Endodermal cell (in vitro differentiated cells): ENCODE data around the gene ZNF398. TPM values are rescaled to one million over a fixed set of nuclear protein-coding genes. Genes with fewer than 3 reads are reported as not detected.

ENCODE experiments used
- DNase-seq: peaks from one replicate; pipeline ENCODE4 v3.0.0-alpha.2; 2017
- H3K27ac ChIP-seq: 2 replicates; pipeline ENCODE4 v1.5.1; 2013; ENCODE audit warnings: mild to moderate bottlenecking, low read depth, low read length, moderate library complexity
- H3K27me3 ChIP-seq: 2 replicates; pipeline ENCODE4 v1.6.1; 2013; ENCODE audit warnings: mild to moderate bottlenecking, low read length, moderate library complexity; ENCODE audit not compliant: insufficient read depth, control insufficient read depth, poor library complexity, severe bottlenecking
- H3K36me3 ChIP-seq: 2 replicates; pipeline ENCODE4 v1.7.0; 2013; ENCODE audit warnings: mild to moderate bottlenecking, low read length, moderate library complexity; ENCODE audit not compliant: control insufficient read depth, insufficient read depth
- H3K4me1 ChIP-seq: one replicate; pipeline ENCODE4 v1.7.0; 2013; ENCODE audit warnings: low read length; ENCODE audit not compliant: control insufficient read depth, insufficient read depth
- H3K4me3 ChIP-seq: 2 replicates; pipeline ENCODE4 v1.5.1; 2013; ENCODE audit warnings: mild to moderate bottlenecking, low read length, moderate library complexity
- H3K9ac ChIP-seq: 2 replicates; pipeline ENCODE4 v1.6.1; 2013; ENCODE audit warnings: mild to moderate bottlenecking, low read length, moderate library complexity; ENCODE audit not compliant: poor library complexity, severe bottlenecking; ENCODE audit errors: extremely low read depth
- H3K9me3 ChIP-seq: 2 replicates; pipeline ENCODE4 v1.6.1; 2013; ENCODE audit warnings: mild to moderate bottlenecking, low read length, moderate library complexity; ENCODE audit not compliant: control insufficient read depth
- H3K27ac Mint-ChIP-seq: 2 replicates; pipeline ENCODE4 v1.8.0; 2020; ENCODE audit warnings: mixed read lengths
- H3K27me3 Mint-ChIP-seq: 2 replicates; pipeline ENCODE4 v1.8.0; 2021; ENCODE audit warnings: mild to moderate bottlenecking, mixed read lengths; ENCODE audit not compliant: insufficient read depth
- H3K36me3 Mint-ChIP-seq: 2 replicates; pipeline ENCODE4 v1.8.0; 2020; ENCODE audit warnings: low read depth, mixed read lengths
- H3K4me1 Mint-ChIP-seq: 2 replicates; pipeline ENCODE4 v1.8.0; 2020; ENCODE audit warnings: mixed read lengths
- H3K4me3 Mint-ChIP-seq: 2 replicates; pipeline ENCODE4 v1.8.0; 2020; ENCODE audit warnings: mild to moderate bottlenecking, moderate library complexity, mixed read lengths
- H3K9me3 Mint-ChIP-seq: 2 replicates; pipeline ENCODE4 v1.8.0; 2020; ENCODE audit warnings: mild to moderate bottlenecking, mixed read lengths
- CTCF ChIP-seq: fragments of 200-600 bp; sonication (generic); conservative IDR thresholded peaks from 2 replicates; pipeline ENCODE4 v1.5.0; 2021; ENCODE audit warnings: antibody characterized with exemption, mild to moderate bottlenecking
- WGBS, 2 experiments: methylation state at CpG; one replicate each; pipeline versions ENCODE4 v1.1.5 to v1.1.7; 2013; ENCODE audit warnings: missing lambda C conversion rate in 2 of 2, mixed read lengths in 1 of 2; ENCODE audit not compliant: insufficient coverage in 1 of 2, insufficient read length in 1 of 2; 5-methylcytosine and 5-hydroxymethylcytosine counted together
- total RNA-seq, 2 donors: library from RNA; stranded (reverse); fragmentation: NEBNext Ultra II Directional in 1 of 2; extraction: Animal tissue kit (Norgen Biotek cat#: 25700) in 1 of 2; gene quantifications; 2 replicates in 1 of 2; 3 replicates in 1 of 2; pipeline ENCODE4 v1.2.1, GENCODE V29; 2021

Gene ZNF398
- total RNA-seq, 2 donors from 2014 or later, result 13.4 to 21.2 TPM

GRCh38 chr7:149133028-149133710, 14.1 kb upstream of the ZNF398 start:
- Histone ChIP-seq H3K4me1 (no peaks in the 10 kb centered on the region), H3K4me3 (no peak overlapping the region), H3K27ac (no peak overlapping the region), H3K9me3 (peaks cover 20% of the 10 kb centered on the region), H3K27me3 (no peaks in the 10 kb centered on the region), H3K9ac (no peak overlapping the region), H3K36me3 (peaks cover 19% of the 10 kb centered on the region)
- Mint-ChIP-seq H3K36me3 (peaks cover 43% of the 10 kb centered on the region), H3K9me3 (peaks cover 22% of the 10 kb centered on the region), H3K27me3 (no peaks in the 10 kb centered on the region), H3K4me3 (no peak overlapping the region), H3K27ac (no peak overlapping the region), H3K4me1 (peaks cover 1% of the 10 kb centered on the region)
- no peak for TF ChIP-seq CTCF
- WGBS, 2 experiments, result 96 to 100% methylated on average over 1 to 2 of the region's 2 CpGs
- DNase-seq, result no peak

DNA sequence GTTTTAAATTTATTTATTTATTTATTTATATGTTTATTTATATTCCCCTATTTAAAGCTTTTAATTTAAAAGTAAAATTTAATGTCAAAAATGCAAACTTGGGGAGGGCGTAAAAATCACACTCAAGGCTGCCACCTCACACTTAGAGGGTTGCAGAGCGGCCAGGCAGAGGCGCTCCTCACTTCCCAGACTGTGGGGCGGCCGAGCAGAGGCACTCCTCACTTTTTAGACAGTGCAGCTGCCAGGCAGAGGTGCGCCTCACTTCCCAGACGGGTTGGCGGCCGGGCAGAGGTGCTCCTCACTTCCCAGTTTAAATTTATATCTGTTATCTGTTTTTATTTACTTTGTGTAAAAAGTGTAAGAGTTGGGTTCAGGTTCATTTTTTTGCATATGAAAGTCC, 11.1 kb upstream of the ZNF398 start:
- WGBS, 2 experiments, result 96 to 100% methylated on average over 5 to 9 of the region's 9 CpGs
- peaks cover 7% of the 10 kb centered on the region for H3K36me3 ChIP-seq
- Mint-ChIP-seq H3K27ac (no peak overlapping the region), H3K4me1 (no peaks in the 10 kb centered on the region), H3K9me3 (peaks cover 8% of the 10 kb centered on the region), H3K36me3 (peaks cover 28% of the 10 kb centered on the region), H3K4me3 (no peak overlapping the region), H3K27me3 (no peaks in the 10 kb centered on the region)
- H3K4me3 ChIP-seq, result no peak overlapping the region
- H3K27ac ChIP-seq, result no peak overlapping the region
- H3K9me3 ChIP-seq, result peaks cover 8% of the 10 kb centered on the region
- H3K27me3 ChIP-seq, result no peaks in the 10 kb centered on the region
- TF ChIP-seq CTCF, result no peak
- H3K9ac ChIP-seq, result no peak overlapping the region
- DNase-seq, result no peak
- H3K4me1 ChIP-seq, result no peaks in the 10 kb centered on the region

GRCh38 chr7:149140831-149141230, 6.4 kb upstream of the ZNF398 start:
- no peak overlapping the region for H3K27ac ChIP-seq
- peaks cover 16% of the 10 kb centered on the region for H3K4me1 Mint-ChIP-seq
- no peaks in the 10 kb centered on the region for H3K27me3 Mint-ChIP-seq
- no peak overlapping the region for H3K4me3 ChIP-seq
- no peak overlapping the region for H3K27ac Mint-ChIP-seq
- DNase-seq, result no peak
- H3K4me3 Mint-ChIP-seq, result no peak overlapping the region
- no peak for TF ChIP-seq CTCF
- H3K36me3 Mint-ChIP-seq, result peaks cover 7% of the 10 kb centered on the region
- H3K4me1 ChIP-seq, result no peaks in the 10 kb centered on the region
- 83 to 100% methylated on average over 1 to 3 of the region's 3 CpGs for WGBS, 2 experiments
- H3K9me3 ChIP-seq, result no peaks in the 10 kb centered on the region
- H3K9me3 Mint-ChIP-seq, result peaks cover 2% of the 10 kb centered on the region
- no peaks in the 10 kb centered on the region for H3K27me3 ChIP-seq
- no peaks in the 10 kb centered on the region for H3K36me3 ChIP-seq
- no peak overlapping the region for H3K9ac ChIP-seq
